Brain microvascular endothelial cell (primary cell): ENCODE data around the gene ZBP1.

Experiments
- DNase-seq: peaks from one replicate; pipeline ENCODE4 v3.0.0-alpha.2; 2020
- H3K27ac ChIP-seq: fragments of 250-450 bp; sonication (Bioruptor Pico); 2 replicates; pipeline ENCODE4 v1.5.1; 2020; ENCODE audit warnings: mild to moderate bottlenecking, moderate library complexity
- H3K27me3 ChIP-seq: fragments of 250-450 bp; sonication (Bioruptor Pico); replicated peaks from 2 replicates; pipeline ENCODE4 v1.5.1; 2020; ENCODE audit warnings: mild to moderate bottlenecking
- H3K36me3 ChIP-seq: fragments of 250-450 bp; sonication (Bioruptor Pico); replicated peaks from 2 replicates; pipeline ENCODE4 v1.5.1; 2020; ENCODE audit warnings: mild to moderate bottlenecking
- H3K4me3 ChIP-seq: 2 replicates; pipeline ENCODE4 v1.5.1; 2011; ENCODE audit warnings: low read depth, mild to moderate bottlenecking, control low read depth, low read length, moderate library complexity
- in situ Hi-C: cut with HindIII; loops from 2 replicates; pipeline ENCODE4 v1.10.0; 2017; ENCODE audit warnings: low sequenced_read_pairs, low pct_ligation_motif_present
- TF ChIP-seq, protein P1 (sequence below): IDR thresholded peaks from 2 replicates; pipeline ENCODE4 v1.5.1; 2011; ENCODE audit warnings: low read depth, mild to moderate bottlenecking, moderate library complexity, low read length, control low read depth, inconsistent platforms; ENCODE audit errors: missing control alignments

ZBP1 gene

DNA sequence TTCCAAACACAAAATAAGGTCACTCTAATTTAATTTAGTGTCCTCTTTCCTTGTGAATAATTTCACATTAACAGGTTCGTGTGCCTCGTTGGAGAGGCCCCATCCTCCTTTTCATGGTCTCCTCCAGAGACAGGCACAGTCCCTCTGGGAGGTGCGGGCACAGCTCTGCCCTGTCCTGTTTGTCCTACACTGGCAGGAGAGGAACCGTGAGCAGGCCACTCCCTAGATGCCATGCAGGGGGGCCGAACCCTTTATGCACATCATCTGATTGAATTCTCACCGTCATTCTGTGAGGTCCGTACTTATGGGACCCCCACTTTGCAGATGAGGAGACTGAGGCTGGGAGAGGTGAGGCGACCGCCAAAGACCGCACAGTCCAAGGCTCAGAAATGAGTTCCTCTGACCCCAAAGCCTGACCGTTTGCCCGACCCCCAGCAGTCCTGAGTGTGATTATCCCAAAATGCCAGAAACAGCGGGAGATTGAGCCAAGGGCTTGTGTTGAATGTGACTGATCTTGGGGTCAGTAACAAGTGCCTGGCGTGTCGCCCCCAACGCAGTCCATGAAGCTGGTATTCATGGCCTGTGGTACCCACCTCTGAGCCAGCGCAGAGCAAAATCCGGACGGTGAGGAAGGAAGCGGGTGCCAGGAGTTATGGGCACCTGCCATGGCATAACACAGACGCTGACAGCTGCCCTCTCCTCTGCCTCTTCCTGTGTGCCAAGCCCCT is 46.0 kb upstream of the ZBP1 start:
- Histone ChIP-seq H3K4me3 (no peak overlapping the region), H3K27me3 (no peaks in the 10 kb centered on the region), H3K27ac (no peak overlapping the region), H3K36me3 (no peaks in the 10 kb centered on the region)
- no peak for DNase-seq
- TF ChIP-seq, protein P1, sequence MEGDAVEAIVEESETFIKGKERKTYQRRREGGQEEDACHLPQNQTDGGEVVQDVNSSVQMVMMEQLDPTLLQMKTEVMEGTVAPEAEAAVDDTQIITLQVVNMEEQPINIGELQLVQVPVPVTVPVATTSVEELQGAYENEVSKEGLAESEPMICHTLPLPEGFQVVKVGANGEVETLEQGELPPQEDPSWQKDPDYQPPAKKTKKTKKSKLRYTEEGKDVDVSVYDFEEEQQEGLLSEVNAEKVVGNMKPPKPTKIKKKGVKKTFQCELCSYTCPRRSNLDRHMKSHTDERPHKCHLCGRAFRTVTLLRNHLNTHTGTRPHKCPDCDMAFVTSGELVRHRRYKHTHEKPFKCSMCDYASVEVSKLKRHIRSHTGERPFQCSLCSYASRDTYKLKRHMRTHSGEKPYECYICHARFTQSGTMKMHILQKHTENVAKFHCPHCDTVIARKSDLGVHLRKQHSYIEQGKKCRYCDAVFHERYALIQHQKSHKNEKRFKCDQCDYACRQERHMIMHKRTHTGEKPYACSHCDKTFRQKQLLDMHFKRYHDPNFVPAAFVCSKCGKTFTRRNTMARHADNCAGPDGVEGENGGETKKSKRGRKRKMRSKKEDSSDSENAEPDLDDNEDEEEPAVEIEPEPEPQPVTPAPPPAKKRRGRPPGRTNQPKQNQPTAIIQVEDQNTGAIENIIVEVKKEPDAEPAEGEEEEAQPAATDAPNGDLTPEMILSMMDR, result no peak
- in situ Hi-C loops, result no loop called here

DNA sequence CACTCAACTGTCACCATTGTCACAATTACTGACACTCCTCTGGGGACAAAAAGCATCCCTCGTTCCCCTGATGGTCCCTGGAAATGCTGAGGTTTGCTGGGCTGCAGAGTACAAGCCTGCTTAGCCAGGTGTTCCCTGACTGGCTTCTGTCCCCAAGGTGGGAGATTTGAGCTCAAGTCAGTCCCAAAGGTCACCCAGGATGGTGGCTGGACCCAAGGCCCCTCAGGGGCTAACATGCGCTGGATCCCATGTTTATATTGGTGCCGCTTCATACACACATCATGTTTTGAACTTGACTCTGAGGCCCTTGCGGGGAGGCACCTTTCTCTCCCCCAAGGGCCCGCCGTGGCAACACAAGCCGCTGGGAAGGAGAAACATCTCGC is 45.4 kb upstream of the ZBP1 start:
- TF ChIP-seq, protein P1, result no peak
- Histone ChIP-seq H3K27ac (no peak overlapping the region), H3K36me3 (no peaks in the 10 kb centered on the region), H3K4me3 (no peak overlapping the region), H3K27me3 (no peaks in the 10 kb centered on the region)
- in situ Hi-C loops, result no loop called here
- DNase-seq, result no peak

DNA sequence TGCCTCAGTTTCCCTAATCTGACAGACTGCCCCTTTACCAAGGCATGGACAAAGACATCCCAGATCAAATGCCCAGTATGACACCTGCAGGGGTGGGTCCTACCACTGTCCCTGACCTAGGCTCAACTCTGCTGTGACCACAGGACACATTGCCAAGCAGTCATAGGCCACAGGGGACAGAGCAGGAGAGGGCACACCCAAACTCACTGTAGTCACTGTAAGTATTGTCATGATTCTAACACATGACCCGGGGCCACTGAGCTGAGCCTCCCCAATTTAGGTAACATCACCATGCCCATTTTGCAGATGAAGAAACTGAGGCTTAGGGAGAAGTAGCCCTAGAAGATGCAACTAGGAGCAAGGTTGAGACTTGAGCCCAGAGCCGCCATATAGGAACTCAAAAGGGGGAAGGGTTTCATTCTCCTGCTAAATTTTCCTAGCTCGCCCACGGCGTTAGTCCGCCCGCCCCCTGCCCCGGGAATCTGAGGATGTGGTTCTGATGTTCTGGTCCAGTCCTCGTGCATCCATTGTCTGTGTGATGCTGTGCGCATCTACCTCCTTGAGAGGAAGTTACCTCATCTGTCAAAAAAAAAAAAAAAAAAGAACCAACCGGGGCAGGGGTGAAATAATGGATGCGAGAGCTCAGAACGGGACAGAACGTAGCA is 44.8 kb upstream of the ZBP1 start:
- no peaks in the 10 kb centered on the region for H3K36me3 ChIP-seq
- in situ Hi-C loops, result no loop called here
- H3K27me3 ChIP-seq, result no peaks in the 10 kb centered on the region
- H3K27ac ChIP-seq, result no peak overlapping the region
- TF ChIP-seq, protein P1, result no peak
- no peak for DNase-seq
- H3K4me3 ChIP-seq, result no peak overlapping the region

DNA sequence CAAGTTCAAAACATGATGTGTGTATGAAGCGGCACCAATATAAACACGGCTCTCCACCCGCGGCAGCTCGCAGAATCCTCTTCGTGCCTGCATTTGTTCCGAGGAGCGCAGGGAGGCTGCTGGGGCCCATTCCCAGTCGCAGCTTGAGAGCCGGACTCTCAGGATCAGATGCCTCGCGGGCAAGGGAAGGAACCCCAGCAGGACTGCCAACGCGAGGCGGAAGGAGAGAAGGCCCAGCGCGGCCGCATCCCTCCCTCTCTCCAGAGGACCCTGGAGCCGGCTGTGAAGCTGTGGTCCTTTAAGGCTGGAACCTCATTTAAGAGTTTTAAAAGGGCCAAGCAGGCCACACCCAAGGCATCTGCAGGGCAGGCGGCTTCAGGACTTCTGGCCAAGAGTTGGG is 44.2 kb upstream of the ZBP1 start:
- Histone ChIP-seq H3K27me3 (no peaks in the 10 kb centered on the region), H3K4me3 (no peak overlapping the region), H3K27ac (no peak overlapping the region), H3K36me3 (peaks cover under 1% of the 10 kb centered on the region)
- in situ Hi-C loops, result no loop called here
- TF ChIP-seq, protein P1, result no peak
- DNase-seq, result no peak

DNA sequence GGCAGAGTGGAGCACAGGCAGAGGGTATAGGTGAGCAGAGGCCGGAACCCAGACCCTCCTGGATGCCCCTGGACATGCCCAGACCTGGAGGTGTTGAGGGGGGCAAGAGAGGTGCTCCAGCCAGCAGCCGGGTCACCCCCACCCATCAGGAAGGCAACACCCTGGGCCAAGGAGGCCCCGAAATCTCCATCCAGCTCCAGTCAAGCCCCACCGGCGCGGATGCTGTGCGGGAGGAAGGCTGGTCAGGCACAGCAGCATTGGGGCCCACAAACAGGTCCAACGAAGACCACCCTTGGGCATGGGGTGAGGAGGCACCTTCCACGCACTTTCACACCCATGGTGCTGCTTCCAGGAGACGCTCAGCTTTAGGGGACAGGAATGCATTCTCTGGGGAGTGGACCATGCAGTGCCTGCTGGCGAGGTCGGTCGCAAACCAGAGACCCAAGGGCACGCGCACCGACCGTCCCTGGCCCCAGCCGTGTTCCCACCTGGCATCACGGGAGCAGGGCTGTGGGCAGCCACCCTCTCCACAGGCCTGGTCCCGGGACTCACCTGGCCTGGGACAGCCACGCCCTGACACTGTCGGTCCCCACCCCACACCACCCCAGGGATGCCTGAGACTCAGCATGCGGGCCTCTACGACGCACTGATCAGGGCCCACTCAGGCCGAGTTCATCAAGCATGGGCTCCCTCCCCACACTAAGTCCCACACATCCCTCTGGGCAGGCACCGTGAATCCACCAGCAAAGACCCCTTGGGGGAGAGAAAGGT is 43.6 kb upstream of the ZBP1 start:
- DNase-seq, result no peak
- no peak overlapping the region for H3K27ac ChIP-seq
- no peak overlapping the region for H3K4me3 ChIP-seq
- in situ Hi-C loops, result no loop called here
- peaks cover 6% of the 10 kb centered on the region for H3K36me3 ChIP-seq
- H3K27me3 ChIP-seq, result no peaks in the 10 kb centered on the region
- TF ChIP-seq, protein P1, result no peak
